ENCODE measurements around the gene GPR33.
A peak's percentile ranks its signal among the peaks of the same experiment; 100 is the strongest.
"Not testable (repeated sequence)": the region's sequence is repeated elsewhere in the genome, so short reads cannot be mapped to it uniquely, and the experiment has no call there.

GPR33 gene

DNA sequence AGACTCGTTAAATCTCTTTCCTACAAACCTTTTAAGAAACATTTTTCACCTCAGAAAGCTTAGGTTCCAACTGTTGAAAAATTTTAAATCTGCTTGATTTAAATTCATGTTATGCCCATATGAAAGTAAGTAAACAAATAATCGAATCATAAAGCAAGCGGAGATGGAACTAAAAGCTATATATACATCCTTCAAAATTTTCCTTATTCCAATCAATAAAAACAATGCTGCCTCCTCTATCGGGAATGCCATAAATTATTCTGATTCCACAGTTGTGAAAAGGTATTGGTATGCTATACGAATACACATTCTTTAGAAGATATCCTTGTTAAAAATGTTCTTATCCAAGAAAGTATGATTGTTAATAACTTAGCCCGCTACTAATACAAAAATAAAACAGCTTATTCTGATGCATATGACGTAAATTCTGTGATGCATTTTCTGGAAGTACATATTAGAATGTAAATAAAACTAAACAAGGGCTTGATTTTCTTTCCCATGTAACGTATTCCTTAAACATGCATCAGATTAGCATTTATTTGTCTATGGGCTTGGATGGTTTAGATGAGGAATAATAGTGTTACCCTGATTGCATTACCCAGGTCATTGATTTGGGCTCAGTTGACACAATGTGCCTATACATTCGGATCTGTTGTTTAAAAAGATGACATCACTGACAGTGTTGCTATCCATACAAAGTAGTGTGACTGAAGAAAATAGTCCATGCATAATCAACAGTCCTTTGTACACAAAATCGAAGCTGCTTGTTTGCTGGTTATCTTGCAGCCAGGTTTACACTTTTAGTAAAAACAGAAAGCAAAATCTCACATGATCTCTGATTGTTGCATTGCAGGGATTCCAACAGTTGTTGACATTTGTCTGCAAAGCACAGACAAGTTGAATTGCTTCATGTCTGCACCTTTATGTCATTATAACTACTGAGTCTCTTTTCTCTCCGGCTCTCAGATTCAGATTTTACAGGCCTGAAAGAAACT lies 29.9 kb downstream of the GPR33 start:
- DNase-seq, result peak in 1 of 2 experiments; percentile 8

DNA sequence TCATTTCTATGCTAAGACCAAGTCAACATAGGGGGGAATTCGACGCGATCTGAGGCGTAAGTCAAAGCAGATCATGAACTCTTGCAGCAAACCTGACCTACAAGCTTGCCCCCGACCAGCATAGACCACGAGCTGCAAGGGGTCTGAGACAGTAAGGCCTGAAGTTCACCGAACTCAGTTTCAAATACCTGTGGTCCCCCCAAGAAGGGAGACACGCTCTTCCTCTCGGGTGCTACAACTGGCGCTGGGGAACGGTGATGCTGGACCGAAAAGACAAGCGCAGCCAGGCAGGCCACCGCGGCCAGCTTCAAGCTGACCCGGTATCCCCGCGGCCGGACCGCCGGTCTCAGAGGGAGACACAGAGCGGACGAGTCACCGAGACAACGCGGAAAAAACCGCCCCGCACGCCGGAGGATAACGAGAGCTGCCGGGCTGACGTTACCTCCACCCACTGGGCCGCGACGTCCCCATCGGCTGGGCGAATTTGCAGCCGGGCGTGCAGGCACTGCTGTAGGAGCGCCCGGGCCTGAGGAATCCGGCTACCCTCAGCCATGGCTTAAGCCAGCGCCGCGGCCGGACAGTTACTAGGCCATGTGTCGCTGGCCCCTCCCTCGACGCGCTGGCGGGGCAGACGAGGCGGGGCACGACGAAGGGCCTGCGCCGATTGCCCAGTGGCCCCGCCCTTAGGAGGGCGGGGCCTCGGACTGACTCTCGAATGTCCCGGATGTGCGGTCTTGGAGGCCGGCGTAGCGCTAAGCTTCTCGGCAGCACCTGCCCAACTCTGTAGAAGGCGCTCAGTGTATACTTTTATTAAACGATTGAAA lies 30.8 kb downstream of the GPR33 start, which contains the start of gene DTD2:
DTD2 (minus strand) TSS at position 666 of the 824 bp plus-strand sequence; CDS start at position 553, 113 bp downstream.
- DNase-seq, result peak; percentile 89 to 97

DNA sequence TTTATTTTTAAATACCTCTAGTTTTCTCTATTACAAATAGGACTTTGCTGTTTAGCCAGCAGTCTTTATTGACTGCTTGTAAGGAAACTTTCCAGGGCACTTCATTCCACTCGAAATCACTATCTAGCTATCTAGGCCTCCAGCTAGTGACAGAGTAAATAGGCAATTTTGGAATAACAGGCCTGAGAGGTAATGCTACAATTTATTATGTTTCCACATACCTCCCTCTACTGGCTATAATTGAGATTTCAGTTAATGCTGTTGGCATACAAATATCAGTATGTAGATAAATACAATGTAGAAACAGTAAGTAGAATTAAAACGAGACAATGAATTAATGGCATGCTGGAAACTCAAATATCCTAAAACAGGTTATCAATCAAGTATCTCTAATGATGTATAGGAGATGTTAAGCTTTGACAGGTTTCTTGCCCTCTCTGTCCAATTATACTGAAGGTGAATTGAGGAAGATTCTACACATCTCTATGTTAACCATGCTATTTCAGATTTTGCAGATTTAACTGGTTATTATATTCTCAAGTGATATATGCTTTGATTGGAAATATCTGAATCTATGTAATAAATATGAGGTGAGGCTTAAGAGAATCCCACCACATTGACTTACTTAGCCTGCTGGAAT lies 37.7 kb downstream of the GPR33 start:
- DNase-seq, result peak in 1 of 2 experiments; percentile 28

DNA sequence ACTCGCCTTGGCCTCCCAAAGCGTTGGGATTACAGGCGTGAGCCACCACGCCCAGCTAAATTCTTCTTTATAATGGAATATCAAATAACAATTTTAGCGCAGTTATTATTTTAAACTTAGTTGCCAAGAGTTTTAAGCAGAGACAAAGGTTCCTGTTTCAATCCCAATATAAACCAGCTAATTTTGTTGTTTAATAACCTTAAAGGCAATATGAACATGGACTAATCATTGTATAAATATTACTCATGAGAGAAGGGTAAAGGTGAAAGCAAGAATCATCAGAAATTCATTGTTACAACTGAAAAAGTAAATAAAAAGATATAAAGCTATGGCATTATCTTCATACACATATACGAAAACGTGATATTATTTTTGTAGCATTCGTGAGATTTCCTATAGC lies 38.7 kb downstream of the GPR33 start:
- DNase-seq, result no peak

DNA sequence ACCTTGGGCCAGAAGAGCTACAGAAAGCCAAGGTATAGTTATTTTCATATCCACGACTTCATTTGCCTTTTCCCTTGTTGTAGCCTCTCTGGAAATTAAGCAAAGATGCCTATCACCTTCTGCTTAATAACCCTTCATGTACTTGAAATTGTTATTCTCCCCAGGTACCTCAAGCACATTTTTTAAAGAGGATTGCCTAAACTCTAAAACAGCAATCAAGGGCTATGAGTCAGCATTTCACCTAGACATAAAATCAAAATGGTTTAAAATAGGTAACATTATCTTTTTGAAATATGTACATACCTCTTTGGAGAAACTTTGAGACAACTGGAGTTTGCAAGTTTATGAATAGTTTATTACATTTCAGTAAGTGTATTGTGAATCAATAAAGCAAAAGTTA lies 42.1 kb downstream of the GPR33 start:
- no peak for DNase-seq

DNA sequence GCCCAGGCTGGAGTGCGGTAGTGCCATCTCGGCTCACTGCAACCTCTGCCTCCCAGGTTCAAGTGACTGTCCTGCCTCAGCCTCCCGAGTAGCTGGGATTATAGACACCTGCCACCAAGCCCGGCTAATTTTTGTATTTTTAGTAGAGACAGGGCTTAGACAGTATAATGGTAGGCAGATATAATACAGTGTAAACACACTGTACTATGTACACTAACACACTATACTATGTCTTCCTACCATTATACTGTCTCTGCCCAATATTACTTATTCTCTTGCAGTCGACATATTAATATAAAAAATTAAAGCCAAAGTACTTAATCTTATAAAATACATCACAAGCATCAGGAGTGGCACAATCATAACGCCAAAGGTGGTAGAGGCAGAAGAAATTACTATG lies 45.6 kb downstream of the GPR33 start:
- no peak for DNase-seq

DNA sequence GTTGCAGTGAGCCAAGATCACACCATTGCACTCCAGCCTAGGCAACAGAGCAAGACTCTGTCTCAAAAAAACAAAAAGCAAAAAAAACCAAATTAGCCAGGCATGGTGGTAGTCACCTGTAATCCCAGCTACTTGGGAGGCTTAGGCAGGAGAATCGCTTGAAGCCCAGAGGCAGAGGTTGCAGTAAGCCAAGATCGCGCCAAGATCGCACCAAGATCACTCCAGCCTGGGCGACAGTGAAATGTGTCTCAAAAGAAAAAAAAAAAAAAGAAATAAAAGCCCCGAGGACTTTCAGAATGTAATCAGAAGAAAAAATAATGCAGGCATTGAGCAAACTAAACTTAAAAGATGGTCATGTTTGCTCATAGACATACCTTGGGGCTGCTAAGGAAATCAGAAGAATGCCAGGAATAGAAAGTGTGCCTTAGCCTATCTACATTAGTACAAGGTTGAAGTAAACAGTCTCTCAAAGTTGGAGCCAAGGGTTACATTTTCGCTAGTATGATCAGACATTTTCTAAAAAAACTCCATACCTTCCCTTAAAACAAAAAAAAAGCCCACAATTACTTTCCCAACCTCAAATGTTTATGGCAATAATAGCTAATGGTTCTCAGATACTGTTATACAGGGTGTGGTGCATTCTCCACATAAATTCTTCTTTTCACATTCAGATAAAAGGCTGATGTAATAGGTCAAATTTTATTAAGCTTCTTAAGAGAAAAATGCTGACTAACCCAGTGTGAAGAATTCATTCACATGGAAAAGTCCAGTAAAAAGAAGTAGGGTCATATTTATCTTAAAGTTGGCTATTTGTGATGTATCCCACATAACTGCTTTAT lies 46.3 kb downstream of the GPR33 start:
- DNase-seq, result no peak

DNA sequence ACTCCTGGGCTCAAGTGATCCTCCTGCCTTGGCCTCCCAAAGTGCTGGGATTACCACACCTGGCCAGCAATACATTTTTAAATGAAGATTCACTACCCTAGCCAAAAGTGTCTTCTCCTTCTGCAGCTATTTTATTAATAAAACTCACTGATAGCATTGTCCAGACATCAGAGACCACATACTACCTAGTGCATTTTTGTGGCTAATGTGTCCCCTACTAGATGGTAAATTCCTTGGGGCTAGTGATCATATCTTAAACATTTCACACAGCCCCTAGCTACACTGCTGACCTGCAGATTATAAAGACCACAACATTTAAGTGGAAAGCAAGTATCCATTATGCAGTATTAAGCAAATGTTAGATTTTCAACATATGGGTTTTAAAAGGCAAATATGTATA lies 47.6 kb downstream of the GPR33 start:
- DNase-seq, result no peak

DNA sequence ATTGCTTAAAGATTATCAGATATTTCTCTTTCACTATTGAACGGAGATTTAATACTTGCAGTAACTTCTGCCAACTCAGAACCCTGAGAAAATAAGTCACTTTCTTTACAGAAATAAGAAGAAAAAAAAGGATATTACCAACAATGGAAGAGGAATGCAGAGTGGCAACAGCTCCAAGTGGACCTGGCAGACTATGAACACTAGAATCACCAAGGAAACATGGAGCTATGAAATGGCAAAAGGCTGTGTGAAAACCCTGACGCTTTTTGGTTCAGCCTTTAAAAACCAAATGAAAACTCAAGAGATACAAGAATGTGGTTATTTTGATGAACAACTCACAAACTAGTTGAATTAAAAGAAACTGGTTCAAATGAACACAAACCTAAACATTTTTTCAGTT lies 48.3 kb downstream of the GPR33 start:
- no peak for DNase-seq

DNA sequence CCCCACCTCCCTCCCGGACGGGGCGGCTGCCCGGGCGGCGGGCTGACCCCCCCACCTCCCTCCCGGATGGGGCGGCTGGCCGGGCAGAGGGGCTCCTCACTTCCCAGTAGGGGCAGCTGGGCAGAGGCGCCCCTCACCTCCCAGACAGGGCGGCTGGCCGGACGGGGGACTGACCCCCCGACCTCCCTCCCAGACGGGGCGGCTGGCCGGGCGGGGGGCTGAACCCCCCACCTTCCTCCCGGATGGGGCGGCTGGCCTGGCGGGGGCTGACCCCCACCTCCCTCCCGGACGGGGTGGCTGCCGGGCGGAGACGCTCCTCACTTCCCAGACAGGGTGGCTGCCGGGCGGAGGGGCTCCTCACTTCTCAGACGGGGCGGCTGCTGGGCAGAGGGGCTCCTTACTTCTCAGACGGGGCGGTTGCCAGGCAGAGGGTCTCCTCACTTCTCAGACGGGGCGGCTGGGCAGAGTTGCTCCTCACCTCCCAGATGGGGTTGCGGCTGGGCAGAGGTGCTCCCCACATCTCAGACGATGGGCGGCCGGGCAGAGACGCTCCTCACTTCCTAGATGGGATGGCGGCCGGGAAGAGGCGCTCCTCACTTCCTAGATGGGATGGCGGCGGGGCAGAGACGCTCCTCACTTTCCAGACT lies 50.7 kb downstream of the GPR33 start:
- not testable (repeated sequence) for DNase-seq

DNA sequence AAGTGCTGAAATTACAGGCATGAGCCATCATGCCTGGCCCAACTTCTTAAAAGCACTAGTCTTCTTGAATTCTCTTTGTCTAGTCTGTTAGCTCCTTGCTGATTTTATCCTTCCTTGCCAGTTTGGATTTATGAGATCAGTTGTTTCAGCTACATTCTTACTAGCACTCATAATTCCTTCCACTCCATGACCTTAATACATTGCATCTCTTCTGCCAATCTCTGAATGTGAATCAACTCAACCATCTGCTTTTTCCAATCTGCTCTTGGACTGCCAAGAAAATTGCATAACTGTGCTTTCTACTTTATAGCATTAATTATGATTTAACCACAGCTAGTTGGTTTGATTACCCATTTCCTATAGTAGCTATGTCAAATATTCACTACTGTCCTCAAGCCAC lies 52.6 kb downstream of the GPR33 start:
- no peak for DNase-seq

Data from NCI-H526 (cell line).